Stimulated activated CD8-positive, alpha-beta memory T cell treated with anti-CD3 and anti-CD28 coated beads, Interleukin-12 subunit alpha, Interleukin-12 subunit beta, amount 100 ng/mL, for 24 hours (primary cell): ENCODE results near the gene TSPAN32.
"Not testable (repeated sequence)": the region's sequence is repeated elsewhere in the genome, so short reads cannot be mapped to it uniquely, and the experiment has no call there.

Experiments used
- DNase-seq: peaks from one replicate; pipeline ENCODE4 v3.0.0-alpha.2; 2020; ENCODE audit errors: extremely low read depth

TSPAN32 gene

DNA sequence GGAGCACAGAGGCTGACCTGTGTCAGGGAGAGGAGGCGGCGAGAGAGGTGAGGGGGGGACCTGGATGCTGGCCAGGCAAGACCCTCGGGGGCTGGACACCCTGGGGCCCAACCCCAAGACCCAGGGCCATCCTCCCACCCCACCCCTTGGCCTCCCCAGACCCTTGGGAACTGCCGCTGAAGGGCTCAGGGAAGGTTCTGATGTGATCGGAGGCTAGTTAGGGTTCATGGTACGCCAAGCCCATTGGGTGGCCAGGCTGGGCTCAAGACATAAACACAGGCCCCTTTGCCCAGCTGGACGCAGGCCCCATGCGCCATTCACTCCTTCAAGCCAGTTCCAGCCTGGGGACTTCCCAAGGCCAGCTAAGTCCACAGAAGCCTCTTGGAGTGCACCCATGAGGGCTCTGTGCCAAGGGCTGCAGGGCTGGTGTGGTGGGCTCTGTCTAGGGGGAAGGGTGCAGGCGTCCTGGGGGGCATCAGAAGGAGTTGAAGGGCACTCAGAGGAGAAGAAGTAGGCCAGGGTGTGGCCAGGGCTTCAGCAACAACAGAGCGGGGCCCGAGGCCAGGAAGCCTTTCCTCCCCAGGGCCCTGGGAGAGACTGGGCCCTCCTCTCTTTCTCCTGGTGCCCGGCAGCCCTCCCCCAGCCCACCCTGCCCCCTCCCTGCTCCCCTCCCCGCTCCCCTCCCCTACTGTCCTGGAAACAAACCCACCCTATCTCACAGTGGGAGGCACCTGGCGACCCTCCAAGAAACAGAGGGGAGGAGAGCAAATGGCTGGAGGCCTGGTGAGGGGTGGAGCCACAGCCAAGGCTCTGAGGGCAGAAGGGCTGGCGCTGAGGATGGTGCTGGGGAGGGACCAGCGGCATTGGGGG lies 12.9 kb downstream of the TSPAN32 start:
- no peak for DNase-seq

DNA sequence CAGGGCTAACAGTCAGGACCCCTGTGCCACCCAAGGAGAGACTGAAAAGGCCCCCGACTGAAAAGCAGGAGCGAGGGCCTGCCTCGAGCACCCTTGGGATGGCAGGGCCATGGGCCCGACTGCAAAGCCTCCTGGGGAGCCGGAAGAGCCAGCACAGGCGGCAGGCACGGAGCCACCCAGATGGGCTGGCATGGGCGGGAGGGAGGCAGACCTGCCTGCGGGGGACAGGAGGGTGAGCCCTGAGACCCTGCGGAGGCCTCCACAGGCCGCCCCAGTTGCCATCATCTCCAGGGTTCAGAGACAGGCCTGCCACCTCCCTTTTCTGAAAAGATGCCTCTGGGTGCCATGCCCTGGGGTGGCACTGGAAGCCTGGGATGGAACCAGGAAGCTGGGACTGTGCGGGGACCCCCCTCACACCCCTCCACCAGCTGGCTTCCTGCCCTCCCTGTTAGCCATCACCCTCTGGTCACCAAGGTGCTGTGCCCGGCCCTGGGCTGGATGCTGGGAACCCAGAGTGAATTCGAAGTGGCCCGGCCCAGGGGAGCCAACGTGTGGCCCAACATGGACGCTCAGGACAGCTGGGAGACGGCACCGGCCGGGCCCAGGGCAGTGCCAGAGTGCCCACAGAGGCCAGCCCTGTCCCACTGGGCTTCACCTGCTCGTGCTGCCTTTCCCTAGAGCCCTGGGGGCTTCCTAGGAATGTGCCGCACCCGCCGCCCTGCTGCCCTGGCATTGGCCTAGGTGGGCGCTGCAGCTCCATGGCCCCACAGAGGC lies 13.8 kb downstream of the TSPAN32 start:
- DNase-seq: no peak

DNA sequence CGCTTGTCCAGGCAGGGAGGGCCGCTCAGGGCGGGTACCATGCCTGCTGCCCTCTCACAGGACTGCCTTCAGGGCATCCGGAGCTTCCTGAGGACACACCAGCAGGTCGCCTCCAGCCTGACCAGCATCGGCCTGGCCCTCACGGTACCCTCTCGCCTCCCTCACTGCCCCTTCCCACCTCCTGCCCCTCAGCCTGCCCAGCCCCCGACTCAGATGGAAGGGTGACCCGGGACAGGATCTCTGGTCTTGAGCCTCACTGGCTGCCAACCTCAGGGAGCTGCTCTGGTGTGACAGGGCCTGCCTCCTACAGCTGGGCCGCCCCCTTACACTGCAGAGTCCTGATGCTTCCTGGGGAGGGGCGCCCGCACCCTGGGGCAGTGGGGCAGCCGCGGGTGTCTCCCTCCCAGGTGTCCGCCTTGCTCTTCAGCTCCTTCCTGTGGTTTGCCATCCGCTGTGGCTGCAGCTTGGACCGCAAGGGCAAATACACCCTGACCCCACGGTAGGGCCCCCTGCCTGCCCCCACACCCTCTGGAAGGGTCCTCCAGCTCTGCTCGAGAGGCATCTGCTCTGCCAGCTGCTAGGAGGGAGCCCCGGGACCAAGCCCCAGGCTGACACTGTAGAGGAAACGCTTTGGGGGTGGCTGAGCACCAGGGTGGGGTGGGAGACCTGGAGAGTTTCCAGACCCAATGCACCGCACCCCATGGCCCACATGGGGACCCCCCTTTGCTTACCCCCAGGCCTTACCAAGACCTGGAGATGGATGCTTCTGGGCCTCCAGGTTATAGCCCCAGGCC lies 14.6 kb downstream of the TSPAN32 start:
- DNase-seq: no peak

DNA sequence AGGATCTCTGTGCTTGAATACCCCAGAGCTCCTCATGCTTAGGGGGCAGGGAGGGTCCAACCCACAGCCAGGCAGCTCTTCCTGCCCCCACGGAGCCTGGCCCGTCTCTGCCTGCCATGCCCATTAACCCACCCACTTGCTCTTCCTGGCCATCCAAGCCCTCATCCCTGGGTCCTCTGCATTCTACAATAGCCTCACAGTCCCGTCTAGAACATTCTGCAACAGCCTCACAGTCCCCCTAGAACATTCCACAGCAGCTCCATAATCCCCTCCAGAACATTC lies 15.1 kb downstream of the TSPAN32 start:
- DNase-seq: no peak

DNA sequence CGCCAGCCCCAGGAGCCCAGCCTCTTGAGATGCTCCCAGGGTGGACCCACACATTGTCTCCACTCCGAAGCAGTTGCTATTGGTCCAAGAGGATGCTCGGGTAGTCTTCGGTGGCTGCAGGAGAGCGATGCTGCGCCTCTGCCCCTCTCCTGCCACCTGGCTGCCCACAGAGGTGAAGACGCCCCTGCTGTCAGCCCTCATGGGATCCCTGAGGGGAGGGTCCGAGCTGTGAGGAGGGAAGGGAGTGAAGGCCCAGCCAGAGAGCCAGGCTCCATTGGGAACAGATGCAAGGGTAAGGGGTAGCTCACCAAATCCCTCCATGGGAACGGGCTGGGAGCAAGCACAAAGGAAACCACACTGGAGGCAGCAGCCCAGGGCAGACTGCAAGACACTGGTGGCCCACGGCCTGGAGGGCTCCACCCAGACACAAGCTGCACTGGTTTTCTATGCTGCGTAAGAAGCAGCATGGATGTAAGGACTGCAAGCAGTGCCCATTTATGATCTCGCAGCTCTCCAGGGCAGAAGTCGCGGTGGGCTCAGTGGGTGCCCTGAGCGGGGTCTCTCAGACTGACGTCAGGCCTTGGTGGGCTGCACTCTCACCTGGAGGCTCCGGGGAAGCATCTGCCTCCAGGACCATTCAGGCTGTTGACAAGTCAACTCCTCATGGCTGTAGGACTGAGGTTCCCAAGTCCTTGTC lies 15.7 kb downstream of the TSPAN32 start:
- DNase-seq: no peak

DNA sequence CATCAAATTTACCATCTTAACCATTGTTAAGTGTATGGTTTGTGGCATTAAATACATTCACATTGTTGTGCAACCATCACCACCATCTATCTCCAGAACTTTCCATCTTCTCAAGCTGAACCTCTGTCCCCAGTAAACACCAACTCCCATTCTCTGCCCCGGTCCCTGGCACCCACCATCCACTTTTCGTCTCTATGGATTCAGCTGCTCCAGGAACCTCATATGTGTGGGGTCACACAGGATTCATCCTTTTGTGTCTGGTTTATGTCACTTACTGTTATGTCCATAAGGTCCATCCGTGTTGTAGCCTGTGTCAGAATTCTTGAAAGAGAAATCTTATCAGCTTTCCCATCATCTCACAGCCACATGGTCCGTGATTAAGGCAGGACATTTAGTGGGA lies 16.3 kb downstream of the TSPAN32 start:
- DNase-seq: no peak

DNA sequence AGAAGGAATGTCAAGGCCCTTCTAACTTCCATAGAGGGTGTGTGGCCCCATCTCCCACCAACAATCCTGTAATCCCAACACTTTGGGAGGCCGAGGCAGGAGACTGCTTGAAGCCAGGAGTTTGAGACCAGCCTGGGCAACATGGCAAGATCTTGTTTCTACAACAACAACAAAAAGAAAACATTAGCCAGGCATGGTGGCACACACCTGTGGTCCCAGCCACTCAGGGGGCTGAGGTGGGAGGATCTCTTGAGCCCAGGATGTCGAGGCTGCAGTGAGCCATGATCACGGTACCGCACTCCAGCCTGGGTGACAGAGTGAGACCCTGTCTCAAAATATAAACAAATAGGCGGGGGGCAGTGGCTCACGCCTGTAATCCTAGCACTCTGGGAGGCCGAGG lies 16.9 kb downstream of the TSPAN32 start:
- DNase-seq: no peak

DNA sequence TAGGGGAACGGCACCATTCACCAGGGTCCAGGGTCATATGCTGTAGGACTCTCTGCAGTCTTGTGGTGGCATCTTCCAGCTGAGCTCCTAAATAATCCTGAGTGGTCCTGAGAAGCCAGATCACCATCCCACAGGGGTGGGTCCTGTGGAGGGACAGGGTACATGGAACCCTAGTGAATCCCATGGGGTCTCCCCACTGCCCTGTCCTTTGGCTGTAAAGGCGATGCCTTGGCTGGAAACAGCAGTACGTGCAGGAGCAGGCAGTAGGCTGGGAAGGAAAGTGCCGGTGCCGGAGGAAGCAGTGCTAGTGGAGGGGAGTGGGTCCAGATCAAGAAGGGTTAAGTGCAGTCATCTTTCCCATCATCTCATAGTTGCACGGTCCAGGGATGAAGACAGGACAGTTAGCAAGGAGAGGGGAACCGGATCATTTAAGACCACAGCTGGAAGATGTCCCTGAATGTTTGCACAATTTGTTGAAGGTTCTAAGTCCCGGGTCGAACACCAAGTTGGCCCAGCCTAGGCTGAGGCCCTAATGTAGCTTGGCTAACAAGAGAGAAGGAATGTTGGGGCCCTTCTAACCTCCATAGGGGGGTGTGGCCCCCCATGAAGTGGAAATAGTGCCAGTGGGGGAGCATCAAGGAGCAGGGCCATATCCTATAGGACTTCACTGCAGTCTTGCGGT lies 18.1 kb downstream of the TSPAN32 start:
- no peak for DNase-seq

DNA sequence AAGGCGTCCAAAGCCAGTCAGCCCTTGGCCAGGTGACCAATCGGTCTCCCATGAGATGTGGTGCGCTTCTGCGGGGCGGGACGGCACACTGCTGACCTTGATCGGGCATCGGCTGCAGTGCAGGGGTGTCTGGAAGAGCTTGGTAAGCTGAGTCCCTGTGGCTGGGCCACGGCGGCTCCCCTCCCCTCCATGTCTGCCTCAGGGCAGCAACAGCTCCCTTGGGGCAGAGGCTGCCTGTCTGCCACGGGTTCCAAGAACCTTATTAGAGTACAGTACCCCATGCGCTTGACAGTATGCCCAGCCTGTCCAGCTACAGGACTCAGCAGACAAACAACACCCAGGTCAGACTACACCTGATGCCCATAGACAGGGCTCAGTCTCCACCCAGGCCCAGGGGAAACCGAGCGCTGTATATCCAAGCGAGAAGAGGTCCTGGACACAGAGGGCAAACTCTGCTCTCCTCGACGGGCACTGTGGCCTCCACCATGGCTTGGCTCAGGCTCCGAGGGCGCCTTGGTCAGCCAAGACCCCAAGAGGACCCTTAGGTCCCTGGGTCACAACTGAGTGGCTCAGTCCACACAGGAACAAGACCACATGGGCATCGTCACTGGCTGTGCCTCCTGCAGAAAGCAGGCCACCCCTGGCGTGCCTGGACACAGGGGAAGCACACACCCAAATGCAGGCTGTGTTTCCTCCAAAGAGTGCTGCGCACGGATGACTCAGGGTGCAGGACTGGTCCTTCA lies 18.9 kb downstream of the TSPAN32 start:
- no peak for DNase-seq

DNA sequence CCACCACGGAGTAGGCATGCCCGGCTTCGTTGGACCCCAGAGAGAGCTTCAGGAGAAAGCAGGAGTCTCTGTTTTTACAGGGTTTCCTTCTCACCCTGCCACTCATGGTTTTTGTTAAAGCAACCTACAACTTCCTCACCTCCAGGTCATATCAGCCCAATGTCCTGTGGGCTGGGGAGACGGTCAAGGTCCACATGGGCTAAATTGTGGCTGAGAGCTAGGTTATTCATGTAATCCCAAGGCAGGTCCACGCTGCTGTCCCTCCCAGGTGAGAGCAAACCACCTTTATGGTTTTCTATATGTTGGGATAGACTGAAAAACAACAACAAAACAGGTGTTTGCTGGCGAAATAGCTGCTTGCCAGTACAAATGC lies 19.5 kb downstream of the TSPAN32 start:
- no peak for DNase-seq

DNA sequence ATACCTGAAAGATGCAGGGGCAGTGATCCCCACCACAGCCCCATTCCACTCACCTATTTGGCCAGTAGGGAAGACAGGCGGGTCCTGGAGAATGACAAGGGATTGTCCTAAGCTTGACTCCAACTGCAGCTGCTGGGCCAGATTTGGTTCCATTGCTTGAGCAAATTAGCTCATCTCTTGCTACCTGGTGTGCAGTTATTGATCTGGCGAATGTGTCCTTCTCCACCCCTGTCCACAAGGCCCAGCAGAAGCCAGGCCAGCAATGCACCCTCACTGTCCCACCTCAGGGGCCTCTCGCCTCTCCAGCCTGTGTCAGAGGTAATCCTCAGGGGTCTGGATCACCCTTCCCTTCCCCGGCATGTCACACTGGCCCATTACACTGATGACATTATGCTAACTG lies 23.3 kb downstream of the TSPAN32 start:
- DNase-seq: no peak

DNA sequence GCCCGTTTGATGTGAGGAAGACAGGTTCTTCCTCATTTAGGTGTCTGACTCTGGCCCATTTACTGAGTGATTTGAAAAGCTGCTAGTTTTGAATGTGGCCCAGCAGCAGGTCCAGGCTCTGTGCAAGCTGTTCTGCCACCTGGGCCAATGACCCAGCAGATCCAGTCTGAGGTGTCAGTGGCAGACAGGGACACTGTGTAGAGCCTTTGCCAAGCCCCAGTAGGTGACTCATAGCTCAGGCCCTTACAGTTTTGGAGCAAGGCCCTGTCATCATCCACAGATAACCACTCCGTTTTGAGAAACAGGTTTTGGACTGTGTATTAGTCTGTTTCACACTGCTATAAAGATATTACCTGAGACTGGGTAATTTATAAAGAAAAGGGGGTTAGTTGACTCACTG lies 23.9 kb downstream of the TSPAN32 start:
- DNase-seq: no peak

DNA sequence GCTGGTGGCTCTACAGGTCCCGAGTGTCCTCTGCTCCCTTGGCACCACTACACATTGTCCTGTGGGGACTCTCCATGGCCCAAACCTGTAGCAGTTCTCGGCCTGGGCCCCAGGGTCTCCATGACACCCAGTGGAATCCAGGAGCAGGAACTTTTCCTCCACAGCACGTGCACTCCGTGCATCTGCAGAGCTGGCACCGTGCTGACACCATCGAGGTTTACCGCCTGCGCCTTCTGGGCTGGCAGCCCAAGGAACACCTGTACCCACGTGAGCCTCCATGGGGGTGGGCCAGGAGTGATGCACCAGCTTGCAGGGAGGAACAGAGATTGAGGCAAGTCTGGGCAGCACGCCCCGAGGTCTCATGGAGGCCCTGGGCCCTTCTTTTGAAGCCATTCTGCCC lies 25.2 kb downstream of the TSPAN32 start:
- DNase-seq: no peak

DNA sequence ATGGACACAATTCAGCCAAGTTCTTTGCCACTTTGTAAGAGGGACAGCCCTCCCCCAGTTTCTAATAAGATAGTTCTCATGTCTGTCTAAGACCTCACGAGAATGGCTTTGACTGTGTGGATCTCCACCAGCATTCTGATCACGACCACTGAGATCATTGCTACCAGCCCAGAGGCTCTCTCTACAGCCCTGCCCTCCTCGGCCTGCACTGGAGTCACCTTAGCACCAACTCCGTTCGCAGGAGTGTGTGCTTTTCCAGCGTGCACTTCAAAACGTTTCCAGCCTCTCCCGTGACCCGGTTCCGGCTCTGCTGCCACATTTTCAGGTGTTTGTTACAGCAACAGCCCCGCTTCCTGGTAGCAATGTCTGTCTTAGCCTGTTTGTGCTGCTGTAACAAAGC lies 26.2 kb downstream of the TSPAN32 start:
- no peak for DNase-seq

DNA sequence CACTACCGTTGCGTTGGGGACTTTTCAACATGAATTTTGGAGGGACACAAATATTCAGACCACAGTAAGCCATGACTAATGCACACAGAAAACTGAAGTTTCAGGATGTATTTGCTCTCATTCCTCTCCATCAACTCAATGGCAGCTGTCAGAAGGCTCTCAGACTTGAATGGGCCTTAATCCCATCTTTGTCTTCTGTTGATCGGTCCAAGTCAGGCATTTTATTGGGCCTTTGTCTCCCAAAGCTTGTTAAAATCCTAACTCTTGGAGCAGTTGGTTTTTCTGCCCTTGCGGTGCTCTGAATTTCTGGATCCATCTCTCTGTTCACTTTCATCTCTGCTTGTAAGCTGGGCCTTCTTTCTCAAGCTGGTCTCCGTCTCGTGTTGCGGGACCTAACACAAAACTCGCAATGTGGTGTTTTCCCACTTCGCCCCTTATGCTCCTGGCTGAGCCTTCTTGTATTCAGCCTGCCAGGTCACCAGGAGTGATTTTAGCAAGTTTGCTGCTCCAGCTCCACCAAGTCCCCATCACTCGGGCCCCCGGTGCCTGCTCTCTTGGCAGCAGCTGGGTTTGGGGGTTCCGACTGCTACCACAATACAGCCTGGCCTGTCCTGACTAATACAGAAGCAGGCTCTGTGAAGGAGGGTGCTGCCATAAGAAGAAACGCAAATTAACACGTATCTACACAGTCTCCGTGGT lies 27.0 kb downstream of the TSPAN32 start:
- no peak for DNase-seq

DNA sequence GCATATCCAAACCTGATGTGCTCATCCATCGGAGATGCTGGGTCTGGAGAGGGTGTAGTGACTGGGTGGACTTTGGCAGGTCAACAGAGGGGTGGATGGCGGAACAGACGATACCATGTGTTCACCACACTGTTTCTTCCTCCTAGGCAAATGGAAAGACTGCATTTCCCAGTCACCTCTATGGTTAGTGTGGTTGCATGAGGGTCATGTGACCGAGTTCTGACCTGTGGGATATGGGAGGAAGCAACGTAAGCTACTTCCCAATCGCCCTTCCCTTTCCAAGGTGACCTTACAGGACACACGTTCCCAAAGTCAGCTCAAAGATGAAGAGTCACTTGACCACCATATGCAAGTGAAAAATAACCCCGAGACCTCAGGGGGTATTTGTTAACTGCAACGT lies 27.7 kb downstream of the TSPAN32 start:
- DNase-seq: no peak

DNA sequence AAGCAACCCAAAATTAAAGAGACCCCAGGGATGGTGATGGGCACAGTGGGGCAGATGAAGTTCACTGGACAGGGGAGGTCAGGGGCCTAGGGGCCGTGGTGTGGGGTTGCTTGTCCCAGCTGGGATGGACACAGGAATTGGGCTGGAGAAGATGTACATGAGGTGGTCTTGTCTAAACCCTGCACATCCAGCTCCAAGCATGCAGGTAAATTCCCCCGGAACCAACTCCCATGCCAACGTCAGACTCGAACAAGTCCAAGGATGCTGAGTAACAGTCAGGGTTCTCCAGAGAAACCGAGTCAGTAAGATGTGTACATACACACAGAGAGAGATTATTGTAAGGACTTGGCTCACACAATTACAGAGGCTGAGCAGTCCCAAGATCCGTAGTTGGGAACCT lies 28.9 kb downstream of the TSPAN32 start:
- DNase-seq: no peak

DNA sequence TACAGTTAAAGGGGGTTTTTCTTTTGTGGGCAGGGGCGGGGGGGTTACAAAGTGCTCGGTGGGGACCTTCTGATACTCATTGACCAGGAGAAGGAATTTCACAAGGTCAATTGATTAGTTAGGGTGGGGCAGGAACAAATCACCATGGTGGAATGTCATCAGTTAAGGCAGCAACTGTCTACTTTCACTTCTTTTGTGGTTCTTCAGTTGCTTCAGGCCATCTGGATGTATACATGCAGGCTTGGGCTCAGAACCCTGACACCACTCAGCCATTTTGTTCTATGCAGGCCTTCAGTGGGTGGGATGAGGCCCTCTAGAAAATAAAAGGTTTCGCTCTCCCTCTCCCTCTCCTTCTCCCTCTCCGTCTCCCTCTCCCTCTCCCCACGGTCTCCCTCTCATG lies 29.6 kb downstream of the TSPAN32 start:
- no peak for DNase-seq

DNA sequence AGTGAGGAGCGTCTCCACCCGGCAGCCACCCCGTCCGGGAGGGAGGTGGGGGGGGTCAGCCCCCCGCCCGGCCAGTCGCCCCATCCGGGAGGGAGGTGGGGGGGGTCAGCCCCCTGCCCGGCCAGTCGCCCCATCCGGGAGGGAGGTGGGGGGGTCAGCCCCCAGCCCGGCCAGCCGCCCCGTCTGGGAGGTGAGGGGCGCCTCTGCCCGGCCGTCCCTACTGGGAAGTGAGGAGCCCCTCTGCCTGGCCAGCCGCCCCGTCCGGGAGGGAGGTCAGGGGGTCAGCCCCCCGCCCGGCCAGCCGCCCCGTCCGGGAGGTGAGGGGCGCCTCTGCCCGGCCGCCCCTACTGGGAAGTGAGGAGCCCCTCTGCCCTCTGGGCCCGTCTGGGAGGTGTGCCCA lies 30.8 kb downstream of the TSPAN32 start:
- DNase-seq: not testable (repeated sequence)
